ENCODE measurements around the gene ISL1.

Gene ISL1

DNA sequence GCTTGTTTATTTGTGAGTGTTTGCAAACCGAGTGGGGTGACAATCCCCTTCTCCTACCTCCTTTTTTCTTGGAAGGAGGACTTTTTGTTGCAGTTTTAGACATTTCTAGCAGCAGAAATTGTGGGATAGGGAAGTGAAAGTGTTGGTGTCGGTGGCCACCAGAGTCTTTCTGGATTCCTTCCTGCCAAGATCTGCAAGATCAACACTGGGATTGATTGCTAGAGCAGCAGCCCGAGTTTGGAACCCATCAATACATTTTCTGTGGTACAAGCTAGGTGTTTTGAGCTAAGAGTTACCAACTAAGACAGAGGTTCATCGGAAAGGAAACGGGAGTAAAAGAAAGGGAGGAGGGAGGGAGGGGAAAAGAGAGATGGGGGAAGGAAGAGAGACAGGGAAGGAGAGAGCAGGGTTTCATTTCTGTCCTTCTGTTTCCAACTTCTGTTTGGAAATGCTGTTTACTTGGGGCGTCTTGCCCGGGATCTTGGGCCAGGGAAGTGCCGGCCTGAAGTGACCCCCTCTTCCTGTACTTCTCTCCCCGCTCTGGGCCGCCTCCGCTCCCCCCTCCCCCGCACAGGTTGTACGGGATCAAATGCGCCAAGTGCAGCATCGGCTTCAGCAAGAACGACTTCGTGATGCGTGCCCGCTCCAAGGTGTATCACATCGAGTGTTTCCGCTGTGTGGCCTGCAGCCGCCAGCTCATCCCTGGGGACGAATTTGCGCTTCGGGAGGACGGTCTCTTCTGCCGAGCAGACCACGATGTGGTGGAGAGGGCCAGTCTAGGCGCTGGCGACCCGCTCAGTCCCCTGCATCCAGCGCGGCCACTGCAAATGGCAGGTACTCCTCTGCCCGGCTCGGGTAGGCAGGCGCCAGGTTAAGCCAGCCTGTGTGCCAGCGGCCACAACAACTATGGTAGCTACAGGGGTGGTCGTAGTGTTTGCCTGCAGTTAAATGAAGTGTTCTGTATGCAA, 4.0 kb downstream of the ISL1 start:
- no peak for DNase-seq (ENCODE audit: low read depth)

DNA sequence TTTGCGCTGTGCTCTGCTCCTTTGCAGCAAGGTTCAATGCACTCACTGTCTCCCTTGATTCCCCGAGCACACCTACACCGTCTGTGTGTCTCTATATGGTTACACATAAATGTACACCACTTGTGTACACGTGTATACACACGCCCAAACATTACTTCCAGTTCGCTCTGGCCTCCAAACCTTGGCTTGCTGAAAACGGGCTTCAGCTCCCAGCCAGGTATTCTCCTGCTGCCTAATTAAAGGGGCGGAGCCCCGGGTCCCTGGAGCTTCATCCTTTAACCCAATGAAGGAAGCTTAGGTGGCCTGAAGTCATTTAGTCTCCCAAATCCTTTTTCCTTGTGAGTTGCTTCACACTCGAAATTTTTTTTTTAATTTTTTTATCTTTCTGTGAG, 4.6 kb downstream of the ISL1 start:
- DNase-seq (ENCODE audit: low read depth) = no peak

DNA sequence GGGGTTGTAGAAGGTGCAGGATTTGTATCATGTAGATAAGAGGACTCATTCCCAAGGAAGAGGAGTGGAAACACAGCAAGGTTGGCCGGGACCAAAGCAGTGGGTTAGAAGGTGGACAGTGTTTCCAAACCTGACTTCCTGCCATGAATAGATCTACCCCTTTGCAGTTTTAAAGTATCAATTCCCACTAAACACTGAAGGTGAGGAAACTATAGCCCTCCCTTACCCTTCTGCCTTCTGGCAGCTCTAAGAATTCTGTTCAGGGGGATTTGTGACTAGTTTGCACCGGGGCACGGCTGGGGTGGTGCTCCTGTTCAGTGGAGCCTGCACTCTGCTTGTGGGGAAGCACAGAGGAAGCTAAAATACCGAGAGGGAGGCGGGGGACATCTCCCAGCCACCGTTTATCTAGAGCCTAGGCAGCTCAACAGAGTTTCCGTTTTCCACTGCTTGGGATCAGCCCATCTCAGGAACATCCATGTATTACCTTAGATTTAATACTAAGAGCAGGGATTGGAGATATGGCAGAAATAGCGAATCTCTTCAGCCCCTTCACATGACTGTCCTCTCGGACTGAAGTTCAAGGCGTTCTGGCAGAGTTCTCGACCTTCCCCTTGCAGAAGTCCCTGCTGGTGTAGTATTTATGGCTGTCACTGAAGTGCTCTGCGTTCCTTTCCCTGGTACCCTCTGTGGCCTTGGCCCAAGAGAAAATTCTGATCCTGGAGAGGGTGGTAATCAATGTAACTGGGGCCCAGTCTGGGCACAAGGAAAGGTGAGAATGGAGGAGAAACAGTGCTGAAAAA, 5.4 kb downstream of the ISL1 start:
- DNase-seq (ENCODE audit: low read depth) = no peak

DNA sequence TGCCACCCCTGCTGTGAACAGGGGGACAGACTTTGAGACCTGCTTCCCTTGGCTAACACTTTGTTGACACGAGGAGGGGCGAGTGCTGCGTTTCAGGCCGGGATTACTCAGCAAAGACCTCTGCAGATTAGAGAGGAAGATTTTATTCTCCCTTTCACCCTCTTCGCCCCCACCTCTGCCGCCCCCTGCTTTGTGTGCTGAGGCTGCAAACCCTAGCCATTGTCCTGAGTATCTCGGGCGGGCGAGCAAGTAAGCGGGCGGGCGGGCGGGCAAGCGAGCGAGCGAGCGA, 6.0 kb downstream of the ISL1 start:
- no peak for DNase-seq (ENCODE audit: low read depth)

DNA sequence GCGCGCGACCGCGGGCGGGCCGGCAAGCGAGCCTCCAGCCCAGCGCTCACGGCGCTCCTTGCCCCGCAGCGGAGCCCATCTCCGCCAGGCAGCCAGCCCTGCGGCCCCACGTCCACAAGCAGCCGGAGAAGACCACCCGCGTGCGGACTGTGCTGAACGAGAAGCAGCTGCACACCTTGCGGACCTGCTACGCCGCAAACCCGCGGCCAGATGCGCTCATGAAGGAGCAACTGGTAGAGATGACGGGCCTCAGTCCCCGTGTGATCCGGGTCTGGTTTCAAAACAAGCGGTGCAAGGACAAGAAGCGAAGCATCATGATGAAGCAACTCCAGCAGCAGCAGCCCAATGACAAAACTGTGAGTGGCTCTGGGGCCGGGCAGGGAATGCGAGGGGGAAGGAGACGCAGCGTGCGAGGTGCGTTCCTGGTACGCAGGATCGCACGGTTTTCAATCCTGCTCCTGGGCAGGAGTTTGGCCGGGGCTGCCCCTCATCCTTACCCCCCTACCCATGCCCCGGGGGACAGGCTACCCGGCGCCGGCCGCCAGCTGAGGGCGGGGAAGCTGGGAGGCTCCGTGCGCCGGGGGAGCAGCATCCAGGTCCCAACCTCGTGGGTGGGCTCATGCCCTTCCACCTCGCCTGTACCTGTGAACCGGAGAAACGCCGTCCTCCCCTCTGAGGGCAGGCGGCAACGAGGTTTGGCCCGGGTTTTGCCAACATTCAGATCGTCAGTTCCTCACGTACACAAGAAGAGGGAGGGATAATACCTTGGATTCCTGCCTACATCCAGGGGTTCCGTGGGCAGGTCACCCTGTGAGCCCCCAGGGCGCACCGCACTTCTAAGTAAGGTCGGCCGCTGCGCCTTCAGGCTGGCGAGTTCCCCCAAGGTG, 6.6 kb downstream of the ISL1 start:
- DNase-seq (ENCODE audit: low read depth) = no peak

DNA sequence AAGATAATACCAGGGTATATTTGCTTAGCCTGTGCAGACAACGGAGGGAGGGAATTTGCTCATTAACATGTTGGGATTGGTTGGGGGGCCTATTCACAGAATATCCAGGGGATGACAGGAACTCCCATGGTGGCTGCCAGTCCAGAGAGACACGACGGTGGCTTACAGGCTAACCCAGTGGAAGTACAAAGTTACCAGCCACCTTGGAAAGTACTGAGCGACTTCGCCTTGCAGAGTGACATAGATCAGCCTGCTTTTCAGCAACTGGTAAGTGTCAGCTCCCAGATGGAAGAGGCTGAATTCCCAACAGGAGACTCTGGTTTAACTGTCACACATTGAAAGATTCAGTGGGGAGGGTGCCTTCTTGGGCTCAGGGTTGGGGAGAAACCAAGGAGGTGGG, 7.9 kb downstream of the ISL1 start:
- no peak for DNase-seq (ENCODE audit: low read depth)

DNA sequence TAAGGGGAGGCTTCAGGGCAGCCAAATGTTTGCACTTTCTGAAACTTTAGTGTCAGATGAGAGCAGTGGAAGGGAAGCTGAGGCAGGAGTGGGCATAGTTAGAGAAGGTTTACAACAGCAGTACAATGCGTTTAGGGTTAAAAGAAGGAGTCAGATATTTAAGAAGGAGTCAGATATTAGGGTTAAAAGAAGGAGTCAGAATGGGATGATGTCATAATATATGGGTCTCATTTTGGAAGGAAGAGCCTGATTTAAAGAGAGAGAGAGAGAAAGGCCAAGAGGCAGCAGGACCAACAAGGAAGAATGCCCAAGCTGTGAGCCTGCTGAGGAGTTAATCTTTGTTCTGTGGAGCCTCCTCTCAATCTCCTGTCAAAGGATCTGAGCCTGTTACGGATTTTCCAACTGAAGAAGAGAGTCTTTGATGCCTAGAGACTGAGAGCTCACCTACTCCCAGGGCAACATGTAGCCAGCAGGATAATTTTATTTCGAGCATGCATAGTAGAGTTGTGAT, 9.5 kb downstream of the ISL1 start:
- no peak for DNase-seq (ENCODE audit: low read depth)

DNA sequence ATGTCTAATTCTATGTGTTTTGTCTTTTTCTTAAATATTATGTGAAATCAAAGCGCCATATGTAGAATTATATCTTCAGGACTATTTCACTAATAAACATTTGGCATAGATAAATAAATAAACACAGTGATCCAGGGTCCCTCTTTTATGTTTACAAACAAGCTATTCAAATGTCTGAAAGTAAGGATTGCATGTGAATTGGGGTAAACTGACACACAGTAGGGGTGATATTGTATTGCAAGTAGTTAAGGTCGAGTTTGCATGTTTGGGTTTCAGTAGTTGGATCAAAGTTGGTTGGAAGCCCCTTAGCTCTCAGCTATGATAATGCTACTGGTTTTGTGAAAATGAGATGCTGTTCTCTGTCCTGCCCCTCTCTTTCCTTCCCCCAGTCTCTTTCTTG, 11.4 kb downstream of the ISL1 start:
- DNase-seq (ENCODE audit: low read depth) = no peak

DNA sequence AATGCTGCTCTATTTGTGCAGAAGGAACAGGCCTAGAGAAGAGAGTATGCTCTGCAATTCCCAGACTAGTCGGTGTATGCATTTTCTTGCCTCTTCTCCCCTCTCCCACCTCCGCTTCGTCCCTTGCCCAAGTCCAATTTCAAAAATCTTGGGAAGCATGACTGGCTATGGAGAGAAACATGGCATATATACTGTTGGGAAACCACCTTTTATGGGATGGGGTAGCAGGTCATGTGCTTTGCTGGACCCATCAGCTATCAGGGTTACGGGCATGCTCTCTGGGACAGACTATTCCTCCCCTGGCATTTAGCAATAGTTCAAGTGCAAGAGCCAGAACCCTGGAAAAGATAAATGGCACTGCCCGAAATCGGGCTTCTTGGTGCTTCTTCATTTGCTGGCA, 12.0 kb downstream of the ISL1 start:
- no peak for DNase-seq (ENCODE audit: low read depth)

DNA sequence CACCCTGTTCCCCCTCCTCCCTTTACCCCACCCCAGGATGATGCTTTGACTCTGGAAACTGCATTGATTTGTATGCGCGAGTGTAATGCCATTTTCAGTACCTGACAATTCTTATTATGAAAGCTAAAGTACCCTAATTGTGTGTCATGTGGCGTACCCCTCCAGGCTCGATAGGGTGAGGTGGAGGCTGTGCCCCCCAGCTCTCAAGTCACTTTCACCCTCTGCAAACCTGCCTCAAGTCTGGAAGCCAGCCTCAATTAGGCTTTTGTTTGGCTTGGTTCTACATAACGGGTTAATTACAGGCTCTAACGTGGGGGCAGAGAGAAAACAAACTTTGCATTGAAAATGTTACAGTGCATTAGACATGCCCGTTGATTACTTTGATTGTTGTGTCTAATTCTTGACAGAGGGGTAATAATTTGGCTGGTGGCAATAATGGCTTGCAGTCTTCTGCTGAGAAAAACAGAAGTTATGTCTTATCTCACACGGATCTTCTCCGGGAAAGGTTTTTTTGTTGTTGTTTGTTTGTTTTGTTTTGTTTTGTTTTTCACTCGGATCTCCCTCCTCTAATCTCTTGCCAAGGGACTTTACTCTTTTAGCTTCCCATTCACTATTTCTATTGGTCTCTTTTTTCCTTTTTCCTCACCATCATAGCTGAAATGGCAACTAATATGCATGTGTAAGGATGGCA, 12.6 kb downstream of the ISL1 start:
- no peak for DNase-seq (ENCODE audit: low read depth)

DNA sequence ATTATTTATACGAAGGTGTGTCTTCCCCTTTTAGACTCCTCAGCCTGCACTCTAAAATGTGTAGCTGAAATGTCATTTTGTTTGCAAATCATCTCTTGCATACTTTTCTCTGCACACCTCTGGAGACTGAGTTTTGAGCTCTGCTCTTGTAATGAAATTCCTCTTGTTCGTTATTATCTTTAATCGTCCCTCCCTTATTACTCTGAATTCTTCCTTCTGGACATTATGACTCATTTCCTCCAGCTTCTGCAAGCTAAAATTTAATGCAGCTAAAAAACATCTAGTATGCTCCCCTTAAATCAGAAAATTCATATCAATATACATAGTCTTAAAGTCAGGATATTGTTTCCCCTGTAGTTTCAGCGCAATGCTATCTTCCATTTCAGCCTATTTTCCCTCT, 13.5 kb downstream of the ISL1 start:
- DNase-seq (ENCODE audit: low read depth) = no peak

DNA sequence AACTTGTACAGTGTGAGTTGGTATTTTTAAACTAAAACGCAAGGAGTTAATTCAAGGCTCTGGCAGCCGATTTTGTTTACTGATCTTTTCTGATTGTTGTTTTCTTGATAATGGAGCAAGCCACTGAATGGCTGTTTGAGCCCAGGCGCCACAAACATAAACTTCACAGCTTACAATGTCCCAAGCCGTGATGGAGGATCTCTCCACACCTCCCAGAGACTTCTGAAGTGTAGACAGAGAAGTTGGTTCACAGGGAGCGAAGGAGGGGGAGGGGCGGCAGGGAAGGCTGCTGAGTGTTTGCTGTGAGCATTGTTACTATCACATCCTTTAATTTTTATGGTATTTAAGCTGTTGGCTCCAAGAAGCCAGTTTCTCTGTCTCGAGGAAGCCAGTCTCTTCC, 14.7 kb downstream of the ISL1 start:
- no peak for DNase-seq (ENCODE audit: low read depth)

DNA sequence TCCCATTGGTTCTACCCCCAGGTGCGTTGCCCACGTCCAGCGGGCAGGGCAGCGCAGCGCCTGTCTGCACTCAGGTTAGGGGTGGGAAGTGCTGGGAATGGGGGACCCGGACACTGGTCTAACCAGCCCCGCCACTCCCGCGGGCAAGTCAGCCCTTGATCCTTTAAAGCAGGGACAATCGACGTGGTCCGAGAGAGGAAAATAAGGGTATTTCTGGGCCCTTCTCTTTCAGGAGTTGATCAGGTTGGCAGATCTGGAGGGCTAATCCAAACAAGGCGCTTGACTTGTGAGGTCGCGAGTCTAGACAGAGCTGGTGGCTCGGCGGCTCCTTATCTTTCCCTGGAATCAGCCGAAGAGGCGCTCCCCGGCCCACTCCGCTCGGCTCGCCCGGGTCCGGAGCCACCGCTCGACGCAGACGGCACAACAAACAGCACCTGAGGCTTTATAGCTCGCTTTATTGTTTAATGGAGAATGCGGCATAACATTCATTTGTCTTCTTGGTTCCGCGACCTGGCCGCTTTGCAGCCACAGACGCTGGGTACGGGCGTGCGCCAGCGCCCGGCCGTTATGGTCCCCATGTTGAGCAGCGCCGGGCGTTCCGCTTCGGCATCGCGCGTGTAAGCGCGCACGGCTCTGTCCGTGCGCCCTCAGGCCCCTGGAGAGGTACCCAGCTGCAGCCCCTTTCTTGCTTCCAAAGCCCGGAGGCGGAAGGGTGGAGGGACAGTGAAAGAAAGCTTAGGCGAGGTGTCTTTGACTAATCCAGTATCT, 15.8 kb downstream of the ISL1 start:
- DNase-seq (ENCODE audit: low read depth) = no peak

DNA sequence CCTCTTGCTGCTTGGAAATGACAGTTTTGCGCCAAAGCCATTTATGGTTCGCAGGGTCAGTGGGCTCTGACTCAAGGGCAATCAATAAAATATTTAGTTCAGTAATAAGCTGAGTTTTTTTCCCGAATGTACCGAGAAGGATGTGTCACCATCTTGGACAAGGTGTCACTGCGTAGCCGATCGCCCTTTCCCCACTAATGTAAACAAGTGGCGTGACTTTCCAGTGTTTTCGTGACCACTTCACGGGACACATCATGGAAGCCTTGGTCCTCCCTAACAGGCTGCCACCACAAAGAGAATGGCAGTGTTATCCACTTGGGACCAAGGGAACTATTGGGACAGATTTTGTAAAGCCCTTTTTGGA, 16.4 kb downstream of the ISL1 start:
- no peak for DNase-seq (ENCODE audit: low read depth)

DNA sequence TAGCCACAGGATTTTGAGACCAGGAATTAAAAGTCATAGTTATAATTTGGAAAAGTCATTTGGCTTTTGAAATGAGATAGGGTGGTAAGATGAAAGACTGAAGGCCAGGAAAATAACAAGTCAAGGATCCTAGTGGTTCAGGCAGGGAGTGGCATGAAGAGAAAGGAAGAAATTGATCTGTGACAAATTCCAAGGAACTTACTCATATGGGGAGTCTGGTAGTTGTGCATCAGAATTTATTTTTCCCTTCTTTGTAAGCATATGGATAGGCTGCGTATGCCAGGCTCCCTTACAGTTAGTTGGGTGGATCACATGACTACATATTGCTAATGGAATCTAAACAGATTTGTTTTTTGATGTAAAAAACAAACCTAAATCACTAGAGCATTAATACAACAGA, 21.0 kb downstream of the ISL1 start:
- no peak for DNase-seq (ENCODE audit: low read depth)

DNA sequence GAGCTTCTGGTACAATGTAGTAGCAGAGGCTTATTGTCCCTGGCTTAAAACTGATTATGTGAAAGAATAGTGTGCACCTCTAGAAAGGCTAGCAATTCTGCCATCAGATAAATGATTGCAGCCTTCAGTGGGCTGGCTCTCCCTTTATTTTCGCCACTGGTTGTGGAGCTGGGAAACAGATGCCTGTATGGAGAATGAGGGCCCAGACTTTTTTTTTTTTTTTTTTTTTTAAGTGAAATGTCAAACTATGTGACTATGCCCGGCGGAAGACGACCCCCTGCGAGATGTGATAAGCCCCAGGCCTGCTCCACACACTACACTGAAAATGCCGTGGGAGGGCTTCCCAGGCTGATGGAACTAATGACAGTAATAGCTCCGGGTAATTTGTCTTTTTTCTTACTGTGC, 28.7 kb downstream of the ISL1 start:
- DNase-seq (ENCODE audit: low read depth) = no peak

DNA sequence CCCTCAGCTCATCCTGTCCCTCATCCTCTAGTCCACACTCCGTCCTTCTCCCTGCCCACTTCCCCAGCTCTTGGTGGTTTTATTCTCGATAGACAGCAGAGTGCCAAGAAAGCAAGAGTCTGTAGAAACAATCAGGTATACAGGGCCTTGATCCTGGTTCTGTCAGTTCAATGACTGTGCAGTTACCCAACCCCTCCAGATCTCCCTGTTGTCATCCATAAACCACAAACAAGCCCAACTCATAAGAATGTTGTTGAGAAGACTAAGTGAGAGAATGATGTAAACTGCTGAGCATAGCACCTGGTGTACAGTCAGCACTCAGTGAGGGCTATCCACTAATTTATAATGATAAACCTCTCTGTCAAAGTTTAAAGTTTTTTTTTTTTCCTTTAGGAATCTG, 31.3 kb downstream of the ISL1 start:
- DNase-seq (ENCODE audit: low read depth) = no peak

DNA sequence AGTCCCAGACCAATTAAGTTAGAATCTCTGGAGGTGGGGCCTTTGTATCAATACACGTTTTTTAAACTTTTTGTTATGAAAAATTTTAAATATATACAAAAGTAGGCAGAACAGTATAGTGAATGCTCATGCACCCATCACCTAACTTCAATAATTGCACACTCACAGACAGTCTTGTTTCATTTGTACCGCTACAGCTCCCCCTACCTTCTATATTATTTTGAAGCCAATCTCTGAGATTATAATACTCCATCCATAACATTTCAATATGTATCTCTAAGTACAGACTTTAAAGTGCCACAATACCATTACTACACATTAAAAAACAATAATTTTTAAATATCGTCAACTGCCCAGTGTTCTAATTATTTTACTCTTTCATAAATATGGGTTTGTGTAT, 32.9 kb downstream of the ISL1 start:
- DNase-seq (ENCODE audit: low read depth) = no peak

DNA sequence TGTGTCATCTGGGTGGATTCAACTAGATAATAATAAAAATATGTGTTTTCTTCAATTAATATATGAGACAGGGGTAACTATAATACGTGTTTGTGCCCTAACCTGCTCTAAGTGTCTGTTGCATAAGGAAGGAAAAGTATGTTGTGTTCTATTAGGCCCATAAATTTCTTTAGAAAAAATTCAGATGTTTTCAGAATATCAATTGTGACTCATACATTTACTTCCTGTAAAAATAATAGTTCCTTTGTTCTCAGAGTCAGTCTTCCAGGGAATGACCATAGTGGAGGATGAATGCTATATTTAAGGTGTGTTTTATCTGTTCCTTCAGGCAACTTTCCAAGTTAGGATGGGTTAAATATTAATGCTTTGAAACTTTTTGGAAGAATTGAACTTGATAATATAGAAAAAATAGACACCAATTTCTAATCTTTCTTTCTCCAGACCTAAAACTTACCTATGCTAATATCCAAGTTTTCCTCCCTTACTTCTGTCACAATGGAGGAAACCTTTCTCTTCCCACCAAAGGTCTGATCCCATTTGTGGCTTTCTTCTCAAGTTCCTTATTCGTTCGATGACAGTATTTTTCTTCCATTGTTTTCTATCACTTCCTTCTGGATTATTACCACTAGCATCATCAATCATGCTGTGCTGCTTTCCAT, 49.9 kb downstream of the ISL1 start:
- DNase-seq (ENCODE audit: low read depth) = no peak

DNA sequence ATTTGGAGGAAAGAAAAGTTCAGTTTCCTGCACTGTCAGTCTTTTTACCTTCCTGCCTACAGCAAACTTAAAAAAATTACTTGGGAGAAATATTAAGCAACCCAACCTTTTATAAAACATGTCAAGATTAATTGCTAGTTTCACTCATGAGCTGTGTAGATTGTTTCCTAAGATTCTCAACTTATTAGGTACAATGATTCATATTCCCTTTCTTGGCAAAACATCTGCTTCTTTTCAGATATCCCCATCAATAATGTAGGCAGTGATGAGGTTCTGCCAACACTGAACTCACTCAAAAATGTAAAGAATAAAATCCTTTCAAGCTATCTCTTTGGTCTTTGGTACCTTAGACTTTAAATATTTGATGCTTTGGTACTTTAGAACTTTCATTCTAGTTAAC, 56.0 kb downstream of the ISL1 start:
- no peak for DNase-seq (ENCODE audit: low read depth)
